ENCODE data around the gene CNKSR2. TPM values are rescaled to one million over a fixed set of nuclear protein-coding genes. Genes with fewer than 3 reads are reported as not detected.

CNKSR2 gene
- total and polyA plus RNA-seq, 2 experiments from 2014 or later: 13.9 to 40.9 TPM

DNA sequence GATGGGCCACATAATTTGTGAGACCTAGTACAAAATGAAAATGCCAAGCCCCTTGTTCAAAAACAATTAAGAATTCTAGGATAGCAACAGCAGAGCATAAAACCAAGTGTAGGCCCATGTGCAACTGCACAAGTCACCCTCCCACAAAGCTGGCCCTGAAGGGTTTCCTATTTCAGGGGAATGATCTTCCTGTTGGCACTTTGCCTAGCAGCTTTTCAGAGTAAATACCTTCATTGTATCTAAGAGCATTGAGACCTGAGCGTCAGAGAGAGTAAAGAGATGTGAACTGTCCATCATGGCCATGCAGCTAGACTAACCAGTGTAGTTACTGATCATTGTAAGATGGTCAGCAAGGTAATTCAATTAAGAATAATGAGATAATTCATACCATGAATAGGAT, 113.6 kb downstream of the CNKSR2 start (continued):
- no peak for TF ChIP-seq REST (IDR thresholded peaks at IDR 0.05; ENCODE audit: unreplicated experiment)
- TF ChIP-seq, protein P1, sequence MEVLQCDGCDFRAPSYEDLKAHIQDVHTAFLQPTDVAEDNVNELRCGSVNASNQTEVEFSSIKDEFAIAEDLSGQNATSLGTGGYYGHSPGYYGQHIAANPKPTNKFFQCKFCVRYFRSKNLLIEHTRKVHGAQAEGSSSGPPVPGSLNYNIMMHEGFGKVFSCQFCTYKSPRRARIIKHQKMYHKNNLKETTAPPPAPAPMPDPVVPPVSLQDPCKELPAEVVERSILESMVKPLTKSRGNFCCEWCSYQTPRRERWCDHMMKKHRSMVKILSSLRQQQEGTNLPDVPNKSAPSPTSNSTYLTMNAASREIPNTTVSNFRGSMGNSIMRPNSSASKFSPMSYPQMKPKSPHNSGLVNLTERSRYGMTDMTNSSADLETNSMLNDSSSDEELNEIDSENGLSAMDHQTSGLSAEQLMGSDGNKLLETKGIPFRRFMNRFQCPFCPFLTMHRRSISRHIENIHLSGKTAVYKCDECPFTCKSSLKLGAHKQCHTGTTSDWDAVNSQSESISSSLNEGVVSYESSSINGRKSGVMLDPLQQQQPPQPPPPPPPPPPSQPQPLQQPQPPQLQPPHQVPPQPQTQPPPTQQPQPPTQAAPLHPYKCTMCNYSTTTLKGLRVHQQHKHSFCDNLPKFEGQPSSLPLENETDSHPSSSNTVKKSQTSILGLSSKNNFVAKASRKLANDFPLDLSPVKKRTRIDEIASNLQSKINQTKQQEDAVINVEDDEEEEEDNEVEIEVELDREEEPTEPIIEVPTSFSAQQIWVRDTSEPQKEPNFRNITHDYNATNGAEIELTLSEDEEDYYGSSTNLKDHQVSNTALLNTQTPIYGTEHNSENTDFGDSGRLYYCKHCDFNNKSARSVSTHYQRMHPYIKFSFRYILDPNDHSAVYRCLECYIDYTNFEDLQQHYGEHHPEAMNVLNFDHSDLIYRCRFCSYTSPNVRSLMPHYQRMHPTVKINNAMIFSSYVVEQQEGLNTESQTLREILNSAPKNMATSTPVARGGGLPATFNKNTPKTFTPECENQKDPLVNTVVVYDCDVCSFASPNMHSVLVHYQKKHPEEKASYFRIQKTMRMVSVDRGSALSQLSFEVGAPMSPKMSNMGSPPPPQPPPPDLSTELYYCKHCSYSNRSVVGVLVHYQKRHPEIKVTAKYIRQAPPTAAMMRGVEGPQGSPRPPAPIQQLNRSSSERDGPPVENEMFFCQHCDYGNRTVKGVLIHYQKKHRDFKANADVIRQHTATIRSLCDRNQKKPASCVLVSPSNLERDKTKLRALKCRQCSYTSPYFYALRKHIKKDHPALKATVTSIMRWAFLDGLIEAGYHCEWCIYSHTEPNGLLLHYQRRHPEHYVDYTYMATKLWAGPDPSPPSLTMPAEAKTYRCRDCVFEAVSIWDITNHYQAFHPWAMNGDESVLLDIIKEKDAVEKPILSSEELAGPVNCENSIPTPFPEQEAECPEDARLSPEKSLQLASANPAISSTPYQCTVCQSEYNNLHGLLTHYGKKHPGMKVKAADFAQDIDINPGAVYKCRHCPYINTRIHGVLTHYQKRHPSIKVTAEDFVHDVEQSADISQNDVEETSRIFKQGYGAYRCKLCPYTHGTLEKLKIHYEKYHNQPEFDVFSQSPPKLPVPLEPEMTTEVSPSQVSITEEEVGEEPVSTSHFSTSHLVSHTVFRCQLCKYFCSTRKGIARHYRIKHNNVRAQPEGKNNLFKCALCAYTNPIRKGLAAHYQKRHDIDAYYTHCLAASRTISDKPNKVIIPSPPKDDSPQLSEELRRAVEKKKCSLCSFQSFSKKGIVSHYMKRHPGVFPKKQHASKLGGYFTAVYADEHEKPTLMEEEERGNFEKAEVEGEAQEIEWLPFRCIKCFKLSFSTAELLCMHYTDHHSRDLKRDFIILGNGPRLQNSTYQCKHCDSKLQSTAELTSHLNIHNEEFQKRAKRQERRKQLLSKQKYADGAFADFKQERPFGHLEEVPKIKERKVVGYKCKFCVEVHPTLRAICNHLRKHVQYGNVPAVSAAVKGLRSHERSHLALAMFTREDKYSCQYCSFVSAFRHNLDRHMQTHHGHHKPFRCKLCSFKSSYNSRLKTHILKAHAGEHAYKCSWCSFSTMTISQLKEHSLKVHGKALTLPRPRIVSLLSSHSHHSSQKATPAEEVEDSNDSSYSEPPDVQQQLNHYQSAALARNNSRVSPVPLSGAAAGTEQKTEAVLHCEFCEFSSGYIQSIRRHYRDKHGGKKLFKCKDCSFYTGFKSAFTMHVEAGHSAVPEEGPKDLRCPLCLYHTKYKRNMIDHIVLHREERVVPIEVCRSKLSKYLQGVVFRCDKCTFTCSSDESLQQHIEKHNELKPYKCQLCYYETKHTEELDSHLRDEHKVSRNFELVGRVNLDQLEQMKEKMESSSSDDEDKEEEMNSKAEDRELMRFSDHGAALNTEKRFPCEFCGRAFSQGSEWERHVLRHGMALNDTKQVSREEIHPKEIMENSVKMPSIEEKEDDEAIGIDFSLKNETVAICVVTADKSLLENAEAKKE (CRISPR knock-in tag; IDR thresholded peaks at IDR 0.05): no peak

- no peaks in the 10 kb centered on the region for H3K27me3 Mint-ChIP-seq (ENCODE audit: insufficient read depth, low read depth, poor library complexity)
- H2AFZ ChIP-seq: no peak overlapping the region
- no peaks in the 10 kb centered on the region for H3K9me2 ChIP-seq (ENCODE audit: insufficient read depth)
- H3K27ac Mint-ChIP-seq: no peak overlapping the region
- DNase-seq (ENCODE audit: low spot score) (no peak), ATAC-seq (no peak)
- H3K36me3 Mint-ChIP-seq (ENCODE audit: low read depth): no peaks in the 10 kb centered on the region
- H3K27me3 ChIP-seq (ENCODE audit: insufficient read depth): no peaks in the 10 kb centered on the region
- peaks cover 35% of the 10 kb centered on the region for H3K4me1 ChIP-seq (ENCODE audit: insufficient read depth)
- no peaks in the 10 kb centered on the region for H3K9me3 Mint-ChIP-seq
- H3K27ac ChIP-seq (ENCODE audit: low read depth): no peak overlapping the region
- no peaks in the 10 kb centered on the region for H3K79me2 ChIP-seq (replicated peaks; ENCODE audit: insufficient read depth)
- H3F3A ChIP-seq (replicated peaks; ENCODE audit: low read depth): no peaks in the 10 kb centered on the region
- peaks cover 25% of the 10 kb centered on the region for H3K4me1 Mint-ChIP-seq
- no peaks in the 10 kb centered on the region for H3K36me3 ChIP-seq (ENCODE audit: insufficient read depth)
- no peak overlapping the region for H3K4me3 Mint-ChIP-seq
- no peak overlapping the region for H3K4me2 ChIP-seq
- H4K20me1 ChIP-seq (replicated peaks; ENCODE audit: insufficient read depth): no peaks in the 10 kb centered on the region
- no peak overlapping the region for H3K4me3 ChIP-seq
- TF ChIP-seq NANOG (IDR thresholded peaks at IDR 0.05; ENCODE audit: borderline replicate concordance) (no peak), STAT1 (IDR thresholded peaks at IDR 0.05; ENCODE audit: unreplicated experiment) (no peak), ZNF331 (CRISPR knock-in tag; IDR thresholded peaks at IDR 0.05; ENCODE audit: low read depth) (no peak), JUNB (IDR thresholded peaks at IDR 0.05; ENCODE audit: unreplicated experiment) (no peak), ZNF114 (CRISPR knock-in tag; IDR thresholded peaks at IDR 0.05) (no peak)
- TF ChIP-seq, protein P1 (CRISPR knock-in tag; IDR thresholded peaks at IDR 0.05): no peak
Observed at GRCh38 chrX:21490341-21490740, 116.1 kb downstream of the CNKSR2 start.
